MM.1S (cell line): ENCODE measurements around the gene NUDT2.

Experiments
- DNase-seq: peaks from one replicate; pipeline ENCODE4 v3.0.0-alpha.2; 2015
- H2AFZ ChIP-seq: fragments of 300-600 bp; sonication (generic); 2 replicates; pipeline ENCODE4 v1.6.0; 2016; ENCODE audit warnings: antibody characterized with exemption, low read length
- H3F3A ChIP-seq: fragments of 300-600 bp; sonication (generic); 2 replicates; pipeline ENCODE4 v1.6.1; 2016; ENCODE audit warnings: mild to moderate bottlenecking, antibody characterized with exemption, low read length, moderate library complexity, mixed read lengths; ENCODE audit not compliant: insufficient read depth
- H3K27ac ChIP-seq: fragments of 300-600 bp; sonication (generic); 2 replicates; pipeline ENCODE4 v1.5.1; 2016; ENCODE audit warnings: mild to moderate bottlenecking, low read length
- H3K27me3 ChIP-seq: fragments of 300-600 bp; sonication (generic); replicated peaks from 2 replicates; pipeline ENCODE4 v1.6.0; 2016; ENCODE audit warnings: low read length; ENCODE audit not compliant: insufficient read depth
- H3K36me3 ChIP-seq: fragments of 300-600 bp; sonication (generic); replicated peaks from 2 replicates; pipeline ENCODE4 v1.6.1; 2016; ENCODE audit warnings: mild to moderate bottlenecking, low read length, mixed read lengths; ENCODE audit not compliant: insufficient read depth
- H3K4me1 ChIP-seq: fragments of 300-600 bp; sonication (generic); 2 replicates; pipeline ENCODE4 v1.6.1; 2016; ENCODE audit warnings: low read length, mixed read lengths
- H3K4me2 ChIP-seq: fragments of 300-600 bp; sonication (generic); 2 replicates; pipeline ENCODE4 v1.6.0; 2016; ENCODE audit warnings: low read depth, low read length
- H3K4me3 ChIP-seq: fragments of 300-600 bp; sonication (generic); 2 replicates; pipeline ENCODE4 v1.5.1; 2016; ENCODE audit warnings: low read length, mixed read lengths
- H3K79me2 ChIP-seq: fragments of 300-600 bp; sonication (generic); 2 replicates; pipeline ENCODE4 v1.6.1; 2016; ENCODE audit warnings: mixed run types, low read length, mixed read lengths
- H3K9ac ChIP-seq: fragments of 300-600 bp; sonication (generic); 2 replicates; pipeline ENCODE4 v1.6.1; 2016; ENCODE audit warnings: low read length, mixed read lengths
- H3K9me2 ChIP-seq: fragments of 300-600 bp; sonication (generic); replicated peaks from 2 replicates; pipeline ENCODE4 v1.6.1; 2016; ENCODE audit warnings: mild to moderate bottlenecking, low read length, mixed read lengths; ENCODE audit not compliant: insufficient read depth
- H3K9me3 ChIP-seq: fragments of 300-600 bp; sonication (generic); replicated peaks from 2 replicates; pipeline ENCODE4 v1.6.1; 2016; ENCODE audit warnings: mild to moderate bottlenecking, low read length, mixed read lengths; ENCODE audit not compliant: insufficient read depth
- H4K20me1 ChIP-seq: fragments of 300-600 bp; sonication (generic); 2 replicates; pipeline ENCODE4 v1.6.1; 2016; ENCODE audit warnings: mild to moderate bottlenecking, low read length, moderate library complexity, mixed read lengths; ENCODE audit not compliant: insufficient read depth
- CTCF ChIP-seq: fragments of 300-600 bp; sonication (generic); IDR thresholded peaks from 2 replicates; pipeline ENCODE4 v1.5.1; 2016; ENCODE audit warnings: antibody characterized with exemption, low read length, mixed read lengths
- EZH2 ChIP-seq: fragments of 300-600 bp; sonication (generic); optimal IDR thresholded peaks from 2 replicates; pipeline ENCODE3; 2017; ENCODE audit warnings: low read depth, mild to moderate bottlenecking, antibody characterized with exemption, low read length, mixed read lengths
- EZH2phosphoT487 ChIP-seq: fragments of 300-600 bp; sonication (generic); IDR thresholded peaks from 2 replicates; pipeline ENCODE4 v1.6.1; 2018; ENCODE audit warnings: antibody characterized with exemption, low read length

The NUDT2 gene

GRCh38 chr9:34370335-34370969 is 41.1 kb downstream of the NUDT2 start:
- Histone ChIP-seq H2AFZ (no peak overlapping the region), H3K79me2 (no peaks in the 10 kb centered on the region), H3K4me1 (no peaks in the 10 kb centered on the region), H3K27me3 (no peaks in the 10 kb centered on the region), H3F3A (no peaks in the 10 kb centered on the region), H3K4me3 (no peak overlapping the region), H3K36me3 (no peaks in the 10 kb centered on the region), H3K4me2 (no peak overlapping the region), H3K9me3 (no peaks in the 10 kb centered on the region), H3K9me2 (no peaks in the 10 kb centered on the region), H3K27ac (no peak overlapping the region), H4K20me1 (no peaks in the 10 kb centered on the region), H3K9ac (no peak overlapping the region)
- TF ChIP-seq CTCF, result no peak
- TF ChIP-seq EZH2phosphoT487, result no peak
- no peak for TF ChIP-seq EZH2
- no peak for DNase-seq

DNA sequence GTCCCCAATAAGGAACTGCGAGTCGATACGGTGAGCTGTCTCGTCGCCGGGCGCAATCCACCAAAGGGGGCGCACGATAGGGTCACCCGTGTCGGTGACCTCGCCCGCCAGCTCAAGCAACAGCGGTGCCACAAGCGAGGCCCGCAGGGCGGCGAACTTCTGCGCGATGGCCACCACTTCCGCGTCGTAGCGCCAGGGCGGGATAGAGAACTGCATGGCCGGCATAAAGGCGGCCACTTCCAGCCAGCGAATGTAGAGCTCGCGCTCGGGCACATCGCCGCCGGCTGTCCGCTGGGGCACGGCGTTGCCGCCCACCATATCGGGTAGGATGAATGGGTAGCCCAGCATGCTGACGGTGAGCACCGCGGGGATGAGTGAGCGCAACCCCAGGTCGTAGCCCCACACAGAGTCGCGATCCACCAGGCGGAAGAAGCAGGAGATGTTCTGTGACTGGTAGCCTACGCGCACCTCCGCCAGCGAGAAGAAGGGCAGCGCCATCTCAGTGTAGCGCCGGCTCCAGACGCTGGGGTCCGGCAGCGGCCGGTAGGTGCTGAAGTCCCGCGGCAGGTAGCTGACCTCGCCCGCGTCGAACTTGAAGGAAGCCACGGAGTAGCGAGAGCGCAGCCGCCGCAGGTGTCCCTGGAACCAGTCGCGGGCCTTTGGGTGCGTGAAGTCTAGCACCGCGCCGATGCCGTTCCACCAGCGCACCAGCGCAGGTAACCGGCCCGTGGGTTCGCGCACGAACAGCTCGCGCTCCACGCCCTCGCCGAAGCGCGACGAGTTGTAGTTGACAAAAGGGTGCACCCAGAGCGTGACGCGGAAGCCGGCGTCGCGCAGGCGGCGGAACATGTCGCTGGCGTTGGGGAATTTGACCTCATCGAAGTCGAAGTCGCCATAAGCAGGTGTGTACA is 41.9 kb downstream of the NUDT2 start:
- no peak overlapping the region for H3K4me3 ChIP-seq
- H3F3A ChIP-seq, result no peaks in the 10 kb centered on the region; the same call in 1 of the 2 replicates
- H3K36me3 ChIP-seq, result no peaks in the 10 kb centered on the region
- H2AFZ ChIP-seq, result no peak overlapping the region
- no peaks in the 10 kb centered on the region for H3K9me3 ChIP-seq
- no peaks in the 10 kb centered on the region for H3K79me2 ChIP-seq
- no peak for DNase-seq
- no peaks in the 10 kb centered on the region for H3K27me3 ChIP-seq
- H4K20me1 ChIP-seq, result no peaks in the 10 kb centered on the region
- TF ChIP-seq CTCF, result no peak
- TF ChIP-seq EZH2phosphoT487, result no peak
- no peak for TF ChIP-seq EZH2
- no peaks in the 10 kb centered on the region for H3K4me1 ChIP-seq
- H3K9me2 ChIP-seq, result no peaks in the 10 kb centered on the region
- no peak overlapping the region for H3K27ac ChIP-seq
- no peak overlapping the region for H3K9ac ChIP-seq
- H3K4me2 ChIP-seq, result no peak overlapping the region

DNA sequence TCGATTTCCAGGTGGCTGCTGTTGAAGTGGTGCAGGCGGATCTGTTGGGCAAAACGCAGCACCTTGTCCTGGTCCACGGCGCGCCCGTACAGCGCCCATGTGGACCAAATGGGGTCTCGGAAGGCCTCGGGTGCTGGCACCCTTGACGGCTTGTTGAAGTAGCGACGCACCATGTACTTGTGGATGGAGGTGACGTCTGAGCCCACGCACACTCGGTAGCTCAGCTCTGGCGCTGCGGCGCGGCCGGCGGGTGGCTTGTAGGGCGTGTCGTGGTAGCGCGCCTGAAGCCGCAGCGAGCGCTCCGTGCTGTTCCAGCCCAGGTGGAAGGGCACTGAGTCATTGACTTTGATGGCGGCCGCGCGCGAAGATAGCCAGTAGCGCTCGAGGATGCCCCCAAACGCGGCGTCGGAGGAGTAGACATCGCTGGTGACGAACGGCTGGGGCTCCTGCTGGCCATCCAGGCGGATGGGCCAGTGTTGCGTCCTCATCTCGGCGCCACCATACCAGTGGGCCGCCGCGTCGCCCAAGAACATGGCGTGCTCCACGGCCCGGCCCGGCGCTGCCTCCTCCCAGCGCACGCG is 42.6 kb downstream of the NUDT2 start:
- TF ChIP-seq EZH2 (no peak), EZH2phosphoT487 (no peak), CTCF (no peak)
- Histone ChIP-seq H4K20me1 (no peaks in the 10 kb centered on the region), H3K4me2 (no peak overlapping the region), H3K27me3 (no peaks in the 10 kb centered on the region), H3K4me1 (no peaks in the 10 kb centered on the region), H3K36me3 (no peaks in the 10 kb centered on the region), H3F3A (no peaks in the 10 kb centered on the region; the same call in 1 of the 2 replicates), H2AFZ (no peak overlapping the region), H3K9me2 (no peaks in the 10 kb centered on the region), H3K9ac (no peak overlapping the region), H3K27ac (no peak overlapping the region), H3K79me2 (no peaks in the 10 kb centered on the region), H3K4me3 (no peak overlapping the region), H3K9me3 (no peaks in the 10 kb centered on the region)
- DNase-seq, result no peak
